GM12892 (cell line): ENCODE data around the gene RPL38.

Experiments used
- POLR2A ChIP-seq: IDR thresholded peaks from 2 replicates; pipeline ENCODE4 v1.6.1; 2011; ENCODE audit warnings: low read depth, low read length, control low read depth
- POLR2AphosphoS5 ChIP-seq: IDR thresholded peaks from 2 replicates; pipeline ENCODE4 v1.6.1; 2011; ENCODE audit warnings: low read depth, low read length, control low read depth
- TAF1 ChIP-seq: IDR thresholded peaks from 2 replicates; pipeline ENCODE4 v1.6.1; 2011; ENCODE audit warnings: low read depth, mild to moderate bottlenecking, control low read depth, low read length, borderline replicate concordance

GRCh38 chr17:74163271-74163821 lies 40.1 kb upstream of the RPL38 start:
- no peak for TF ChIP-seq POLR2AphosphoS5
- TF ChIP-seq POLR2A, result no peak
- TF ChIP-seq TAF1, result no peak
